Bronchial epithelial cell (primary cell): Measurements from ENCODE around the gene CD164. TPM values are rescaled to one million over a fixed set of nuclear protein-coding genes. Genes with fewer than 3 reads are reported as not detected.

Source experiments
- DNase-seq: peaks from one replicate; pipeline ENCODE4 v3.0.0-alpha.2; 2010; ENCODE audit warnings: low read depth
- FAIRE-seq: peaks from 2 replicates; lab custom pipeline; 2011; peaks lifted over from hg19 to GRCh38; lab: Jason Lieb, UNC
- H3K27me3 ChIP-seq: 2 replicates; pipeline ENCODE4 v1.5.1; 2011; ENCODE audit warnings: low read length; ENCODE audit not compliant: control insufficient read depth, insufficient read depth
- H3K36me3 ChIP-seq: 2 replicates; pipeline ENCODE4 v1.5.1; 2011; ENCODE audit warnings: low read length; ENCODE audit not compliant: control insufficient read depth, insufficient read depth
- H3K4me3 ChIP-seq: 2 replicates; pipeline ENCODE4 v1.5.1; 2011; ENCODE audit warnings: mild to moderate bottlenecking, low read depth, low read length, control low read depth
- total RNA-seq: library from RNA; depleted of rRNA; stranded (reverse); fragments of >200 nt; gene quantifications from 2 replicates; pipeline ENCODE4 v1.2.1, GENCODE V29; 2014
- TF ChIP-seq, protein P1 (sequence below): IDR thresholded peaks from 2 replicates; pipeline ENCODE4 v1.5.1; 2011; ENCODE audit warnings: mild to moderate bottlenecking, moderate library complexity, low read length, control low read depth, inconsistent platforms; ENCODE audit not compliant: insufficient read depth, severe bottlenecking

The CD164 gene
- total RNA-seq, 1 donor from 2014 or later: 113 TPM

DNA sequence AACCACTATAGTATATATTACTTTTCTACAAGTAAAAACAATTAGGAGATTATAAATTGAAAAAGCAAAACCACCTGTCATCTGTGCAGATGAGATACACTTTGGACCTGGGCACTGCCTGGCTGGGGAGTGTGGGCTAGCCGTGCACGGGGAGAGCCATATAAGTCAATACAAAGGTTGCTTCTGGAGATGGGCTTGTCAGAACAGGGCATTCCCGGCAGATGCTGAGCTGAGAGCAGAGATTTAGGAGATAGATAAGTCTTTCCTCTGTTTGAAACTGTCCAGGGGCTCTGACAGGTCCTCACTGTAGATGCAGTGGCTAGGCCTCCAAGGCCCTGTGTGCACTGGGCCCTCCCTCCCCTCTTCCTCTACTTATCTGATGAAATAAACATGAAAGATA is 34.5 kb downstream of the CD164 start:
- no peaks in the 10 kb centered on the region for H3K36me3 ChIP-seq
- no peak overlapping the region for H3K4me3 ChIP-seq
- no peak for DNase-seq
- TF ChIP-seq, protein P1, sequence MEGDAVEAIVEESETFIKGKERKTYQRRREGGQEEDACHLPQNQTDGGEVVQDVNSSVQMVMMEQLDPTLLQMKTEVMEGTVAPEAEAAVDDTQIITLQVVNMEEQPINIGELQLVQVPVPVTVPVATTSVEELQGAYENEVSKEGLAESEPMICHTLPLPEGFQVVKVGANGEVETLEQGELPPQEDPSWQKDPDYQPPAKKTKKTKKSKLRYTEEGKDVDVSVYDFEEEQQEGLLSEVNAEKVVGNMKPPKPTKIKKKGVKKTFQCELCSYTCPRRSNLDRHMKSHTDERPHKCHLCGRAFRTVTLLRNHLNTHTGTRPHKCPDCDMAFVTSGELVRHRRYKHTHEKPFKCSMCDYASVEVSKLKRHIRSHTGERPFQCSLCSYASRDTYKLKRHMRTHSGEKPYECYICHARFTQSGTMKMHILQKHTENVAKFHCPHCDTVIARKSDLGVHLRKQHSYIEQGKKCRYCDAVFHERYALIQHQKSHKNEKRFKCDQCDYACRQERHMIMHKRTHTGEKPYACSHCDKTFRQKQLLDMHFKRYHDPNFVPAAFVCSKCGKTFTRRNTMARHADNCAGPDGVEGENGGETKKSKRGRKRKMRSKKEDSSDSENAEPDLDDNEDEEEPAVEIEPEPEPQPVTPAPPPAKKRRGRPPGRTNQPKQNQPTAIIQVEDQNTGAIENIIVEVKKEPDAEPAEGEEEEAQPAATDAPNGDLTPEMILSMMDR: no peak
- FAIRE-seq: no peak
- no peaks in the 10 kb centered on the region for H3K27me3 ChIP-seq

DNA sequence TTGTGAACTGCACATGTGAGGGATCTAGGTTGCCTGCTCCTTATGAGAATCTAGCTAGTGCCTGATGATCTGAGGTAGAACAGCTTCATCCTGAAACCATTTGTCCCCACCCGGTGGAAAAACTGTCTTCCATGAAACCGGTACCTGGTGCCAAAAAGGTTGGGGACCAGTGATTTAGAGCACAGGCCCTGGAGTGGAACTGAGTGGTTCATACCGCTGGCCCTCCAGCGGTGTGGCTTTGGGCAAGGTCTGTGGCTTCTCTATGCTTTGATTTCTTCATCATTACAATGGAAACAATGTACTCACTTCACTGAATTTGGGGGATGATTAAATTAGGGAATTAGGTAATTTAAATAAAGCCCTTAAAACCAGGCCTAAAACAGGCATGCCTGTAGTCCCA is 36.3 kb downstream of the CD164 start:
- no peak for FAIRE-seq
- no peak for DNase-seq
- Histone ChIP-seq H3K36me3 (no peaks in the 10 kb centered on the region), H3K4me3 (no peak overlapping the region), H3K27me3 (no peaks in the 10 kb centered on the region)
- TF ChIP-seq, protein P1: no peak

DNA sequence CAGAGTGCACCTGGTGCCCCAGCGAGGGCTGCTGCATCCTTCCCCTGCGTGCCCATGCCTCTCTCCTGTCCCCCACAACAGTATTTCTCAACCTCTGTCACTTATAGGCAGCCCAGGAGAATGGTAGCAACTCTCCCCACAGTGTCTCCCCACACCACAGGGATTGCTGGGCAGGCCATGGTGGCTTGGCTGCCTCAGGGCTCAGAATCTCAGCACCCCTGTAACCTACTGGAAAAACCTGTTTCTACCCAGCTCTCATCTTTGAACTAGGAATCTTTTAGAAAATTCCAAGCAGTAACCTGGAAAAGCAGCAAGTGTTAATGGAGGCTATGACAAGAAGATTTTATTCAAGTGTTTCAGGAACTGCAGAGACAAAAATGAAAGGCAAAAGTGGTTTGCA is 38.0 kb downstream of the CD164 start:
- Histone ChIP-seq H3K36me3 (no peaks in the 10 kb centered on the region), H3K4me3 (no peak overlapping the region), H3K27me3 (no peaks in the 10 kb centered on the region)
- DNase-seq: peak; percentile 46
- TF ChIP-seq, protein P1: no peak
- no peak for FAIRE-seq

DNA sequence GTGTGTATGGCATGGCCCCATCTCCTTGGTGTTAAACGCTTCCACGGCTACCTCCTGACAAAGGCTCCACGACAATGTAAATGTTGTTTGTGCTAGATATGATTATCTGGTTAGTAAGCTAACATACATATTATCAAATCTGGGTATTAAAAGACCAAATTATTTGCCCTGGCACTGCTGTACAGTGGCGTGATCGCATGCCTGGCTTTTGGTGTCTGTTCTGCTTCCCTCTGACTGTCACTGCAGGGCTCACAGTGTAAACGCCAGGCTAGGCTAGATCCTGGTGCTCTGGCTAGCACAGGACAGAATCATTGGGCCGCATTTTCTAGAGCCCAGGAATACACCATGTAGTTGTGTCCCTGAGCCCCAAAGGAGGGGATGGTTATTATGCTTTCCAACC is 38.7 kb downstream of the CD164 start:
- no peaks in the 10 kb centered on the region for H3K36me3 ChIP-seq
- DNase-seq: no peak
- no peak for FAIRE-seq
- no peak overlapping the region for H3K4me3 ChIP-seq
- no peaks in the 10 kb centered on the region for H3K27me3 ChIP-seq
- TF ChIP-seq, protein P1: no peak

DNA sequence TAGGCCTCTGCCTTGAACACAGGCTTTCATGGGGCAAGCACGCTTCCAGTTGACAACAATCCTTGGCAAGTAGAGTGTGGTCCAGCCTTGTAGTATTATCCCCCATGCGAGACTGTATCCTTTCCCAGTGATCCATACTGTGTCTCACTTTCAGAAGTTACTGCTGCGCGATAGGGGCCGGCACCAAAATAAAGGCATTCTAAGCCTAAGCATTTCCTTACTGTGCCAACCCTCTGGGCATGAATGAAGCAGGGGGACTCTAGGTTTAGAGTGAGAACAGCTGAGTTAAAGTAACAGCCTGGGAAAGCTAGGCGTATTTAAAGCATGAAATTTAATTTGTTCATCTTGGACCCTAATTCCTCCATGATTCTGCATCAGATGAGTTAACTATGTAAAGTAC is 39.4 kb downstream of the CD164 start:
- Histone ChIP-seq H3K36me3 (no peaks in the 10 kb centered on the region), H3K27me3 (no peaks in the 10 kb centered on the region), H3K4me3 (no peak overlapping the region)
- TF ChIP-seq, protein P1: no peak
- no peak for DNase-seq
- FAIRE-seq: no peak

DNA sequence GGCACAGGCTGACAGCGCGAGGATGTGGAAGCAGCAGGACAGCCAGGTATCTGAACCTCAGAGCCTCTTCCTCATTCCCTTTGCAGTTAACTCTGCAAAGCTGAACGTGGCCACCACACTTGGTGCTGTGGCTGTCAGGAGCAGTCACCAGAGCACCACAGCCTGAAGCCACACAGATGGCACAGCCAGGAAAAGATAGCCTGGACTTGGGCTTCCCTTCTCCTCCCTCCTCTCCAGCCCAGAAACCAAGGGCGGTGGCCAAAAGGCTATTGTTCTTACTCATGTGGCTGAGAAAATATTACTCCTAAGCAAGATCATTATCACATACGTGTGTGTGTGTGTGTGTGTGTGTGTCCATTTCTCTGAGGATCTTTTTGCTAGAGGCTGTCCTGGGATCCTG is 39.8 kb downstream of the CD164 start:
- FAIRE-seq: no peak
- Histone ChIP-seq H3K27me3 (no peaks in the 10 kb centered on the region), H3K36me3 (no peaks in the 10 kb centered on the region), H3K4me3 (no peak overlapping the region)
- no peak for DNase-seq
- TF ChIP-seq, protein P1: no peak
